ENCODE measurements around the gene ALDOB.
"Not testable (repeated sequence)": the region's sequence is repeated elsewhere in the genome, so short reads cannot be mapped to it uniquely, and the experiment has no call there.

The ALDOB gene

GRCh38 chr9:101419863-101420262, 15.7 kb downstream of the ALDOB start:
- DNase-seq = no peak

- no peak for DNase-seq
These were observed 16.8 kb downstream of the ALDOB start for GRCh38 chr9:101418518-101419430.

GRCh38 chr9:101417977-101418376, 17.6 kb downstream of the ALDOB start:
- DNase-seq = no peak

- no peak for DNase-seq
These were observed 18.2 kb downstream of the ALDOB start for GRCh38 chr9:101417389-101417788.

DNA sequence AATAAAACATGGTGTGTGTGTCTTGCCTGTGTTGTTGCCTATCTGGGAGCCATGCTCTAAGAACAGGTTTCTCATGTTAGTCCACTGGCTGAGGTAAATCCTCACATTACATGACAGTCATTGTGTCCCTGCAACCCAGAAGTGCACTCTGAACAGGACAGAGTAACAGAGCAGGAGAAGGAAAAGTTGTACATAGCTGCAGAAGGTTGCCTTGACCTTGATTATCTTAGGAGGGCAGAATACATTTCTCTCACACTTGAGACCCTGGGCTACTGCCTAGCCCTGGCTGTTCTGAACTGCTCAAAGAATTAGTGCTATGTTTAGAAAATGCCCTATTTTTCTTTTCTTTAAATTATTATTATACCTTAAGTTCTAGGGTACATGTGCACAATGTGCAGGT, 20.0 kb downstream of the ALDOB start:
- no peak for DNase-seq

- DNase-seq = no peak
These were observed 20.7 kb downstream of the ALDOB start for GRCh38 chr9:101414839-101415238.

DNA sequence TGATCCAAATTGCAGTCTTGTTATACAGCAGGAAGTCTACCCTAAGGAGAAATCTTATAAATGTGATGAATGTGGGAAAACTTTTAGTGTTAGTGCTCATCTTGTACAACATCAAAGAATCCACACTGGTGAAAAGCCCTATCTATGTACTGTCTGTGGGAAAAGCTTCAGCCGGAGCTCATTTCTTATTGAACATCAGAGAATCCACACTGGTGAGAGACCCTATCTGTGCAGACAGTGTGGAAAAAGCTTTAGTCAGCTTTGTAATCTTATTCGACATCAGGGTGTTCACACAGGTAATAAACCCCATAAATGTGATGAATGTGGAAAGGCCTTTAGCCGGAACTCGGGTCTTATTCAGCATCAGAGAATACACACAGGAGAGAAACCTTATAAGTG, 26.5 kb downstream of the ALDOB start:
- DNase-seq = no peak

DNA sequence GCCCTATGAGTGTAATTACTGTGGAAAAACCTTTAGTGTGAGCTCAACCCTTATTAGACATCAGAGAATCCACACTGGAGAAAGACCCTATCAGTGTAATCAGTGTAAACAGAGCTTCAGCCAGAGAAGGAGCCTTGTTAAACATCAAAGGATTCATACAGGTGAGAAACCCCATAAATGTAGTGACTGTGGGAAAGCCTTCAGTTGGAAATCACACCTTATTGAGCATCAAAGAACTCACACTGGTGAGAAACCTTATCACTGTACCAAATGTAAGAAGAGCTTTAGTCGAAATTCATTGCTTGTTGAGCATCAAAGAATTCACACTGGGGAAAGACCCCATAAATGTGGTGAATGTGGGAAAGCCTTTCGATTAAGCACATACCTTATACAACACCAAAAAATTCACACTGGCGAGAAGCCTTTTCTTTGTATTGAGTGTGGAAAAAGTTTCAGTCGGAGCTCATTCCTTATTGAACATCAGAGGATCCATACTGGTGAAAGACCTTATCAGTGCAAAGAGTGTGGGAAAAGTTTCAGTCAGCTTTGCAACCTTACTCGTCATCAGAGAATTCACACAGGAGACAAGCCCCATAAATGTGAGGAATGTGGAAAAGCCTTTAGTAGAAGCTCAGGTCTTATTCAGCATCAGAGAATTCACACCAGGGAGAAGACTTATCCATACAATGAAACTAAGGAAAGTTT, 27.0 kb downstream of the ALDOB start:
- no peak for DNase-seq

- no peak for DNase-seq
These were observed 31.9 kb downstream of the ALDOB start for GRCh38 chr9:101403516-101404285.

- no peak for DNase-seq
These were observed 35.5 kb downstream of the ALDOB start for GRCh38 chr9:101400120-101400519.

DNA sequence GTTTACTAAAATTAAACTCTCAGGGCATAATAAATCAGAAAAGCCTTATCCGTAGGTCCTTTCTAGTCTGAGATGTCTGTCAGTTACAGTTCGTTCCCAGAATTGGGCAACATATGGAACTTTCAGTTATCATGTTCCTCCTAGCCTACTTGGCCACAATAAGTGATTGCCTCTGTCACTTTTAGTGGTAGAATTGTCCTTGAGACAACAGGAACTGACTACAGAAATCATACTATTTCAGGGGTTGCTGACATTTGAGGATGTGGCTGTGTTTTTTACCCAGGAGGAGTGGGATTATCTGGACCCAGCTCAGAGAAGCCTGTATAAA, 36.0 kb downstream of the ALDOB start:
- no peak for DNase-seq

GRCh38 chr9:101398930-101399642, 36.5 kb downstream of the ALDOB start:
- no peak for DNase-seq

GRCh38 chr9:101398068-101398929, 37.3 kb downstream of the ALDOB start, which contains the start of the genes MRPL50 and ZNF189:
Gene MRPL50 (minus strand): TSS chr9:101398618. CDS start chr9:101398592, 26 bp downstream.
Gene ZNF189 (plus strand): TSS chr9:101398851. CDS start chr9:101399157, 306 bp downstream.
- peak; percentile 98 to 99 for DNase-seq

GRCh38 chr9:101397746-101398067, 37.9 kb downstream of the ALDOB start:
- peak in 1 of 2 experiments; percentile 49 for DNase-seq

DNA sequence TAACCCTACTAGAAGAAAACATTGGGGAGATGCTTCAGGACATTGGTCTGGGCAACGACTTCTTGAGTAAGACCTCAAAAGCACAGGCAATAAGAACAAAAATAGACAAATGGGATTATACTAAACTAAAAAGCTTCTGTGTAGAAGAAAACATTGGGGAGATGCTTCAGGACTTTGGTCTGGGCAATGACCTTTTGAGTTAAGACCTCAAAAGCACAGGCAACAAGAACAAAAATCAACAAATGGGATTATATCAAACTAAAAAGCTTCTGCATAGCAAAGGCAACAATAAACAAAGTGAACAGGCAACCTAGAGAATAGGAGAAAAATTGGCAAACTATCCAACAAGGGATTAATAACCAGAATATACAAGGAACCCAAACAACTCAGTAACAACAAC, 40.9 kb downstream of the ALDOB start:
- no peak for DNase-seq

DNA sequence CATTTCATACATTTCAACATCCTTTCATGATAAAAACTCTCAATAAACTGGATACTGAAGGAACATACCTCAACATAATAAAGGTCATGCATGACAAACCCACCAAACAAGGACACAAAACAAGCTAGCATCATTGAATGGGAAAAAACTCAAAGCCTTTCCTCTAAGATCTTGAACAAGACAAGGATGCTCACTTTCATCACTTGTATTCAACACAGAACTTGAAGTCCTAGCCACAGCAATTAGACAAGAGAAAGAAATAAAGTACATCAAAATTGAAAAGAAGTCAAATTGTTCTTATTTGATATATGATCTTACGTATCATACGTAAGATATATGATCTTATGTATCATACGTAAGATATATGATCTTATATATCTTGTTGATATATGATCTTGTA, 42.4 kb downstream of the ALDOB start:
- no peak for DNase-seq

- no peak for DNase-seq
These were observed 47.0 kb downstream of the ALDOB start for GRCh38 chr9:101388507-101388993.

- DNase-seq = peak; percentile 4 to 57
These were observed 47.6 kb downstream of the ALDOB start for GRCh38 chr9:101387871-101388506.

- not testable (repeated sequence) for DNase-seq
These were observed 50.6 kb downstream of the ALDOB start, which contains the start of gene BAAT for GRCh38 chr9:101384873-101385536. Gene BAAT (minus strand): TSS chr9:101385006. CDS start chr9:101371404, 13,602 bp downstream.

DNA sequence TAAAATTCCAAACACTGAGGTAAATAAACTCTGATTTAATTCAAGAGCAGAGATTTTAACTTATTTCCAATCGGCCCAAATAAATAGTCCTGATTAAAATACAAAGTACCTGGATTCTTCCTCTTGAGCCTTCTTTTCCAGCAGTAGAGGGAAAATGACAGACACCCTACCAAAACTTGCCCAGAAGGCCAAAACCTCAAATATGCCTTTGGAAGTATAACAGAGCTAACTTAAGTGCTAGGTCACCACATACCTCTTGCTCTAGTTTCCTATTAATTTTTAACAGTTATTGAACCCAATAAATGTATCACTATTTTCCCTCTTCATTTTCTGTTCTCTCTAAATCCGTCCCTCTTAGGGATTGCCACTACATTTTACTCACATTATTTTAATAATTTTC, 52.2 kb downstream of the ALDOB start:
- no peak for DNase-seq
